SKM-1 treated with dmso at 0.1 percent for 144 hours (cell line): ENCODE measurements around the gene PCAT6.
"Not testable (repeated sequence)": the region's sequence is repeated elsewhere in the genome, so short reads cannot be mapped to it uniquely, and the experiment has no call there.

Experiments
- DNase-seq: peaks from one replicate; lab custom pipeline; 2025; ENCODE audit not compliant: unreplicated experiment; lab: John Stamatoyannopoulos, UW

PCAT6 gene

DNA sequence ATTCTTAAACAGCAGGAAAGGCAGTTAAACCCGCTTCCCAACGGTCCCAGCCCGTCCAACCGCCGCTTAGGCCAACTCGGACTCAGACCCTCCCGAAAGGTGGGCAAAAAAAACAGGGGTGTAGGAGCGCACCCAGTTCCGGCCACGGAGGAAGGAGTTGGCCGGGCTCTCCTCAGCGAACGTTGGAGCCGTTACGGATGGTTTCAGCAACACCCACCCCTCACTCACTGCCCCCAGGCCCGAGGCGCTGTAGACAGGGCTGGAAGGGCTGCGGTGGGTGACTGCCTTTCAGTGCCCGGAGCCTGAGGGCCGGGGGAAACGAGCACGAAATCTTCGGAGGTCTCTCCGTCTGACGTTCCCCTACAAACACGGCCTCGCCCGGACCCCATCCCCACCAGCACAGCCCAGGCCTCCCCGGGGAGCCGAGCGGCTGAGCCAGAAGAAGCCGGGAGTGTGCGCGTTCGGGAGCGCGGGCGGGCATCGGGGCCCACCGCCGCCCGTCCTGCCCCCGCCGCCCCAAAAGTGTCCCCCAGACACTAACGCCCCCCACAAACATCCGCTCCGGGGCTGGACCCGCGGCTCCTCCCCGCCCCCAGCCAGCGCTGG is 3.8 kb upstream of the PCAT6 start:
- no peak for DNase-seq

DNA sequence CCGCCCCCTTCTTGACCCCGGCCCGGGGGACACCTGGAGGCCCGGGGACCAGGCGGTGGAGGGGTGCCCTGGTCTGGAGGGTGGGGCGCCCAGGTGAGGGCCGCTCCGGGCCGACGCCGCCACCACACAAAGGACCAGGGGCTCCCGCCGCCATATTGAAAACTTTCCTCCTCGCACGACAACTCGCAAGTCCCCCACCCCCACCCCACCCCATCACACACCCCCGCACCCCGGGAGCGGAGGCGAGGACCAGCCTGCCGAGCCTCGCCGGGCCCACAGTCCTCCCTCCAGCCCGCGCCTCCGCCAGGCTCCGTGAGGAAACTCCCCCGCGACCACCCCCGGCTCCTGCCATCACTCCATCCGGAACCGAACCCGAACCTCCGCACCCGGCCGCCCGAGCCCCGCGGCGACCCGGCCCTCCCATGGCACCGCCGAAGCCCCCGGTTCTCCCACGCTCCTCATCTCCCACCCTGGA is 3.3 kb upstream of the PCAT6 start:
- DNase-seq: peak; percentile 20

DNA sequence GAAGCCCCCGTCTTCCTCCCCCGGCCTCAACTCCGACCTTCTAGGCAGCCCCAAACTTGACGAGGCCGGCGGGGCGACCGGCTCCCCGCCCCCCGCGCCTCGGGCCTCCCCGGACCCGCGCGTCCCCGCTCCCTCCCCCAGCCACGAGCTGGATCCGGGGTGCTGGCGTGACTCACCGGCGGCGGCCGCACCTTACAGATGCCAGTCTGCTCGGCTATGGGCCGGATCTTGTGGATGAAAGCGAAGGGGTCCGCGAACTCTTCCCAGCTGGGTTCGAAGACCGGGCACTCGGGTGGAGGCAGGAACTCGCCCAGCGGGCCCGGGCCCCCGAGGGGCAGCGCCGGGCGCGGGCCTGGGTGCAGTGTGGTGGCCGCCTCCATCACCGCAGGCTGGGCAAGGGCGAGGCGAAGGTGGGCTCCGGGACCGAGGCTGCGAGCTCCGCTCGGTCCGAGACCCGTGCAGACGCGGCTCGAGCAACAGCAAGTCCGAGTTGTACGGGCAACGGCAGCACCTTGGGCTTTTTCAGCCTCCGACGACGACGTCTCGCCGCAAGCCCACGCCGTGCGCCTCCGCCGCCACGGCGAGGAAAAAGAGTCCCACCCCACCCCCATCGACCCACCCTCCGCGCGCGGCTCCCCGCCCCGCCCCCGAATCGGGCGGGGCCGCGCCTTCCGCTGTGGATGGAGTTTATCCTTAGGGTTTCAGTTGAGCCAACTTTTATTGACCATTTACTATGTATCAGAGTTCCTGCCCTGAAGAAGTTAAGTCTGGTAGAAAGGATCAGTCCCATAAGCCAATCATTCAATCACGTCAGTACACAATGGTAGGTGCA is 2.6 kb upstream of the PCAT6 start, which contains the start of gene KDM5B:
Gene KDM5B (minus strand): TSS at position 496 of the 832 bp plus-strand sequence. CDS start 116 bp downstream, at position 380.
- peak; percentile 57 for DNase-seq

DNA sequence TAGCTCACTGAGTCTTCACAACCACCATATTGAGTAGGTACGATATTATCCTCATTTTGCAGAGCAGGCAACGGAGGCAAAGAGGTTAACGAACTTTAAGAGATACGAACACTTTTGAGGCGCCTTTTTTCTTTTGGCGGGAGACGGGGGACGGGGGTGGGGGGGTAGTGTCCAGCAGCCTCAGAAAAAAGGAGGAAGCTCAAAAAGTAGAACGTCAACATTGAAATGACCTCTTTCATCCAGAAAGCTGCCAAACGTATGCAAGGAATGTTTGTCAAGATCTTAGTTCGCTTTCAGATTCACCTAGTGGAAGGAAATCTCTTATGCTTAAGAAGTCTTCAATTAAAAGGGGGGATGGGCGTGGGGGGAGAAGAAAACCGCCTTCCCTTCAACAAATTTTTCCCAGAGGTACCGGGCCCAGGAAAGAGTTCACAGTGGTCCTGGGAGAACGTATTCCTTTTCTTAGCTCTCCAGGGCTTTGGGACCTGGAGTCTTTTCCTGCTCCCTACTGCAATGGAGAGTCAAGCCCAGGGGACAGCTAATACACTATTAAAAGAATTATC is 1.1 kb upstream of the PCAT6 start:
- no peak for DNase-seq

DNA sequence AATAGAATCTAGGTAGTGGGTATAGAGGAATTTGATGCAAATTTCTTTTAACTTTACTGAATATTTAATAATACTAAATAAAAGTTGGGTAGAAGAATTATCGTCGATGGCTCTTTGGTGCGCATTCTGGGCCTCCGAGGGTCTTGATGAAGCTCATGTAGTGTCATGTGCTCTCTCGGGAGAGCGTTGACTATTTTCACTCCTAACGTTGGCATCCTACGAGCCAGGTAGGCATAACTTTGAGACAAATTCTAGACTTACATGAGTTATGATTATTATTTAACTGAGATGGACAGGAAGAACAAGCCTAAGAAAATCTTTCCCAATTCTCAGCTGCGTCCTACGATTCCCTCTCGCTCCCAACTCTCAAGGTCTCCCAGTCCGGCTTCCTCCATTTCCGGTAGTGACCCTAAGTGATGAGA is 550 bp upstream of the PCAT6 start:
- DNase-seq: no peak

DNA sequence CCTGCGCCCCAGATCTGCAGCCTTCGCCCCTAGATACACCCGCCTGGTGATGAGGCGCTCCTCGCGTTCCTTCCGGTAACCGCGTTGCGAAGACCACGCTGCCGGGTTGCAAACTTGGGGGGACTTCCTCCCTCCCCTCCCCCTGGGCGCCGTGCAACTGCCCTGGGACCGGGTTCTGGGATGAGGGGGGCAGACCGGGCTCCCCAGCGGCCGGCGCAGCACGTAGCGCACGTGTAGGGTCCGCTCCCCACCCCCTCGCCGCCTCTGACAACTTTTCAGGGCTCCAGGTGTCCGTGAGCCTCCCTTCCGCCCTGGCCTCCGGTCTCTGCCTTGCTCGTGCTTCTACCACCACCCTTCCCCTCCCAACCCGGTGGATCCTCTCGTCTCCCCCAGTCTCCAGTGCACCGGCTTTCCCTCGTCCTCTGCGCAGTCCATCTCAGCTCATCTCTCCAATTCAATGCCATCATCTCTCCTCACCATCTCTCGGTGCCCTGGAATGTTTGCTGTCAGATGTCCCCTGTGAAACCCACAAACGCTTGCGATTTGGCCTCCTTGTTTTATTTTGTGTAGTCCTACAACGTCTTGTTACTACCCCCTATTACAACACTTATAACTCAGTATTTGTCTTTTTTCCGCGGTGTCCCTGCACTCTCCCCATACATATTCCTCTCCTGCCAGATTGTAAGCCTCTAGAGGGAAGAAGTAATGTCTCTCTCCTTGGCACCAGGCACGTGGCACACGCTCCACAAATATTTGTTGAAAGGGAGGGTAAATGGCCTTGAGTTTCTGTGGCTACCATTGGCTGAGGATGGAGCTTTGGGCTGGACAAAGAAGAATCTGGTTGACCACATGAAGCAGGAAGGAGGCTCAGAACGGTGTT is 782 bp downstream of the PCAT6 start:
- DNase-seq: no peak

DNA sequence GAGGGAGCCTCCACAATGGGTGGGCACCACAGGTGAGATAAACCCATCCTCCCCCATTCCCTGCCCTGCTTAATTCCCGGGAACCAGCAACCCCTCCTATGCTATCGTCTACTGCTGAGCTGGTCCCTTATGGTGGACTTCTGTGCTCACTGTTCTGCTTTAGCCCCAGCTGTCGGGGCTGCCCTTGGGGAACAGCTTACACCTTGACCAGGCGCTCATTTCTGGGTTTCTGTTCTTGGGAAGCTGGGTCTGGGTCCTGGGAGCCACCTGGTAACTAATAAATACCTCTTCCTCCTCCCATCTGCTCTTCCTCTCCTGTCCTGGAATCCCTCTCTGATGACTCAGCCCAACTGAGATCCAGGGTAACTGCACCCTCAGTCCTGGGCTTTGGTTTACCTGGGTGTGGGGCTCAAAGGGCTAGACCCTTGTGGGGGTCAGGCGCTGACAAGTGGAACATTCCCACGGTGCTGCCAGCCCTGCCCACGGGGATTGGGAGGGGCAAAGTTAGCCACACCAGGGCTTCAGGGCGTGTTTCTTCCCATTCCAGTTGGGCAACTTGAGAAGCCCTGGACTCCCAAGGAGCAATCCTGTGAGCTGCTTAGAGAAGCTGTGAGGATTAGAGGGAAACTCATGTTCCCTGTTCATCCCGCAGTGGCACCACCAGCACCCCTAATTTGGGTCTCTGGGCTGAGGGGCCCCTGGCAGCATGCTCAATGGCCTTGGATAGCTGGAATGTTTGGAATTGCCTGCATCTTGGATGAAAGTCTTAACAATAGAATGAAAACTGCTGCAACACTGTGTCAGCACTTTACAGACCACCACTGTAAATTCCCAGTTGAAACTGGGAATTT is 1.6 kb downstream of the PCAT6 start:
- DNase-seq: no peak

DNA sequence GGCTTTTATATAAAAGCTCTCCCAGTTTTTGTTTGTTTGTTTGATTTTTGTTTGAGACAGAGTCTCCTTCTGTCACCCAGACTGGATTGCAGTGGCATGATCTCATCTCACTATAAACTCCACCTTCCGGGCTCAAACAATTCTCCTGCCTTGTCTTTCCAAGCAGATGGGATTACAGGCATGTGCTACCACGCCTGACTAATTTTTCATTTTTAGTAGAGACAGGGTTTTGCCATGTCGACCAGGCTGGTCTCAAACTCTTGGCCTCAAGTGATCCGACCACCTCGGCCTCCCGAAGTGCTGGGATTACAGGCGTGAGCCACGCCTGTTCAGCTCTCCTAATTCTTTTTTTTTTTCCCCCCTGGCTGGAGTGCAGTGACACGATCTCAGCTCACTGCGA is 4.4 kb downstream of the PCAT6 start:
- no peak for DNase-seq

DNA sequence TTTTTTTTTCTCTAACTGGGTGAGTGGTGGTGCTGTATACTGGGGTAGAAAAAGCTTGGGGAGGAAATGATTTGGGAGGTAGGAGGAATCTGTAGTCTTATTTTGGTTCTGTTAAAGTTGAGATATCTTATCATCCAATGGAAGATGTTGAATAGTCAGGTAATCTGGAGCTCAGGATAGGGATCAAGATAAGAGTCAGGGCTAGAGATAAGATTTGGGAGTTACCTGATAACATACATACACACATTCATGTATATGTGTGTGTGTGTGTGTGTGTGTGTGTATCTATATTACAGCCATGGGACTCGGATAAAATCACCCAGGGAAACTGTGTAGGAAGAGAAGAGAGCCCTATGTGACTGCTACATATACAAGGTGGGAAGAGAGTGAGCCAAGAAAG is 8.1 kb downstream of the PCAT6 start:
- no peak for DNase-seq

DNA sequence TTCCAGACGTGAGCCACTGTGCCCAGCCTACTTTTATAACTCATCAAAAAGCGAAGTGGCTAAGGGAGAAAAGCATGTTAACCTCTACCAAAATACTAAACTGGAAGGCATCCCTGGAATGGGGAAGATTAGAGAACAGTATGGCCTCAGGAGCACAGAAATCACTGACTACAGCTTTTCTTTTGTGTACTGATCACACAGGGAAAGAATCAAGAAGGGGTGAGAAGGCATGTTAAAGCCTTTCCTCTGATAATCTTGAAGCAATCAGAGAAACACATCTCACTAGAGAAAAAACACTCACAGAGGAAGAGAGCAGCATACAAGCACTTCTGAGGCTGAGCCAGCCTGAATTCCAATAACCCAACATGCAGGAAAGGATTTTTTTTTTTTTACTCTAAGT is 10.7 kb downstream of the PCAT6 start:
- DNase-seq: no peak

DNA sequence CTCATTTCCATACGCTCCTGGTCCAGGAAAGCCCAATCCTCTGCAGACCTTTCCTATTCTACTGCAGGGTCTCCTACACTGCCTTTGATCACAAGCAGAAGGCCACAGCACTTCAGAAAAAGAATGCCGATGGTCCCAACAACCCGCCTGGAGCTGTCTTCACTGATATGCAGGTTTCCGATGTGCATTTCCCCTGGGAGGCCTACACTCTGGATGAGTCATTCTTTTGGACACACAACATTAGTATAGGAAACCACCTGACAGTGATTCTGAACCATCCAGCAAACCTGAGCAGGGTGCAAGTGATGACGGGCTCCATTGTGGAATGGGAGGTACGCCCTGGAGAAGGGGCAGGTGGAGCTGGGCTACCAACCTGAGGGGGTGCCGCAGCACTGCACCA is 15.0 kb downstream of the PCAT6 start:
- DNase-seq: no peak

DNA sequence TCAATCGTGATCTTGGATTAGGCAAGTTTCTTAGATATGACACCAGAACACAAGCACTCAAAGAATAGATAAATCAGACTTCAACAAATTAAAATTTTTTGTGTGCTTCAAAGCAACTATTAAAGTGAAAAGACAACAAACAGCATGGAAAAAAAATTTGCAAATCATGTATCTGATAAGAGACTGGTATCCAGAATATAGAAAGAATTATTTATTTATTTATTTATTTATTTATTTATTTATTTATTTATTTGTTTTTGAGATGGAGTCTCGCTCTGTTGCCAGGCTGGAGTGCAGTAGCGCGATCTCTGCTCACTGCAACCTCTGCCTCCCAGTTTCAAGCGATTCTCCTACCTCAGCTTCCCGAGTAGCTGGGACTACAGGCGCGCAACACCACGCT is 18.5 kb downstream of the PCAT6 start:
- not testable (repeated sequence) for DNase-seq

DNA sequence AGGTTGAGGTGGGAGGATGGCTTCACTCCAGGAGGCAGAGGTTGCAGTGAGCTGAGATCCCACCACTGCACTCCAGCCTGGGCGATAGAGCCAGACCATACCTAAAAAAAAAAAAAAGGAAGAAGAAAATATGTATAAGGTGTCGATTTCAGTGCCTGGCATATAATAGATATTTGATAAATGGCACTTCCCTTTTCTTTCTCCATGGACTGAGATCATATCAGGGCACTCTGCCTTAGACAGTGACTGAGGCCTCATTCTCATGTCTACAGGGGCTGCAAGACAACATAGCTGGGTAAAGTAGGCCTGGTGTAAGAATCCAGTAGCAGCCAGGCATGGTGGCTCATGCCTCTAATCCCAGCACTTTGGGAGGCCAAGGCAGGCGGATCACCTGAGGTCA is 21.2 kb downstream of the PCAT6 start:
- DNase-seq: no peak

DNA sequence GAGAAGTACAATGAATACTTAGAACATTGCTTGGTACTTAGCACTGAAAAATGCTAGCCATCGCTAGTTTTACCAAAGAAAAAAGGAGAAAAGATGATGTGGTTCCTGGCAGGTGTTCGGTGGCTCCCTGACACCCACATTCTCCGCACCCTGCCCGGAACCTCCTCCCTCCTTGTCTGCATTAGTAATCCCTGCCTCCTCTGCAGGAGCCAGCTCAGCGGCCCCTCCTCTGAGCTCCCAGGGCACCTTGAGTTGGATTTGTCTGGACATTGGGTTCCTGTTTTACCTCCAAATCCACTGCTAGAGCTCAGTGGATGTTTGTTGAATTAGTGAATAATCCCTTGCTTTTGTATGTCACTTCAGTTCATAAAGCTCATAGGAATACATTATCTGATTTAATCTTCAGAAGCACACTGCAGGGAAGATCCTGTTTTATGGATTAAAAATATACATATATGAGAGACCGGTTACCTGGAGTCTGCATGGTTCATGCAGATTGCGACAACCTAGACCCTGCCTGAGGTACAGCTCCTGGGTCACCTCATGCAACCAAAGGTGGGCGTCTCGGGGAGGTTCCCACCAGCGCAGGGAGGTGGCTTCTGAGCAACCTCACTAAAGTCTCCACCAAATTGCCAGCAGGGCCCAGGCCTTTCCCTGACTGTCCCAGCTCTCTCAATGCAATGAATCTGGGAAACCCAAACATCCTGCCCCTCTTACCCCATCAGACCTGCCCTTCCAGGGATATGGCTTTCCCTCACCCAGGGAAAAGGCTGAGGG is 24.2 kb downstream of the PCAT6 start:
- DNase-seq: no peak

DNA sequence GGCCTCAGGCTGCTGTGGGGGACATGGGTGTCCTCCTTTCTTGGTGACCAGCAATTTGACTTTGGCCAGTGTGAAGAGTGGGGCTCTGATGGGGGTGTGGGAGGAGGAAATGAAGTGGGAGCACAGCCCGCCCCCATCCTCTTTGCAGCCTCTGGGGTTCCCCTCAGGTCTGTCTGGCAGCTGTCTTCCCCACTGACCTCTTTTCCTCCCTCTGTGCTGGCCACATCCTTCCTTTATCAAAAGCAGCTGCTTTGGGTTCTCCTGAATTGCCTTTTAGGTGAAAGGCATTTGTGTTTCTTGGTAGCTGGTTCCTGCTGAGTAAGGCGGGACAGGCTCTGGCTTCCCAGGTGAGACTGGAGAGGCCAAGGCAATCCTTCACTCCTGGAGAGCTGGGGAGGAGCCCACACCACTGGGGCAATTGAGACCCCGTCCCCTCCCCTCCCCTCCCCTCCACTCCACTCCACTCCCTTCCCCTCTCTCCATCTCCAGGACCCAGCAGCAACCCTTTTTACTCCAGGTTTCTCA is 24.9 kb downstream of the PCAT6 start:
- peak; percentile 39 for DNase-seq

DNA sequence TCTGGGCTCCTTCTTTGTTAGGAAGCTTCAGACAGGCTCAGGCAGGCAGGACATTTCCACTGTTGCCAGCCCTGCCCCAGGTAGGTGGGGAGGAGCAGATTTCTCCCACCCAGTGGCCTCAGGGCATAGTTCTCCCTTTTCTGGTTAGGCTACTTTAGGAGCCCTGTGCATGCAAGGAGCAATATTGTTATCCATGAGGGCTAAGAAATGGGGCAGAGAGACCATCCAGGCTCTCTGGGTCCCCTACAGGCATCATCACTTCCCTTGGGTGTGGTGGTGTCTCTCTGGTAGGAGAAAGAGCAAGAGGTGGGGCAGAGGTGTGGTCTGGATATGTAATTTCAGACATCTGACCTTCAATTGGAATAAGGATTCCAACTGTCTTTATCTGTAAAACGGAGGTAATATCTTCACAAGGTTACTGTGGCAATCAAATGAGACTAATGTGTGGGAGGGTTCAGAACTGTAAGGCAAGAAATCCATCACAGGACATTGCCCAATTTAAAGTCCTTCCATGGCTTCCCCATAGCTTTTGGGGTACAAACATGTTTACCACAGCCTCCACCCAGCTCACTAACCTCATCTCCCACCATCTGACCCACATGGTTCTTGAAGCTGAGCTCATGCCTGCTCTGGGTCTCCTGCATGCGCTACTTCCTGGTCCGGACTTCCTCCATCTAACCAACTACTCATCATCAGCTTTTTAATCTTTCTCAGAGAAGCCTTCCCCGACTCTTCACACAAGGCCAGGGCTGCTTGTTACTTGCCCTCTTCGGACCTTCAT is 26.1 kb downstream of the PCAT6 start:
- peak; percentile 62 for DNase-seq

DNA sequence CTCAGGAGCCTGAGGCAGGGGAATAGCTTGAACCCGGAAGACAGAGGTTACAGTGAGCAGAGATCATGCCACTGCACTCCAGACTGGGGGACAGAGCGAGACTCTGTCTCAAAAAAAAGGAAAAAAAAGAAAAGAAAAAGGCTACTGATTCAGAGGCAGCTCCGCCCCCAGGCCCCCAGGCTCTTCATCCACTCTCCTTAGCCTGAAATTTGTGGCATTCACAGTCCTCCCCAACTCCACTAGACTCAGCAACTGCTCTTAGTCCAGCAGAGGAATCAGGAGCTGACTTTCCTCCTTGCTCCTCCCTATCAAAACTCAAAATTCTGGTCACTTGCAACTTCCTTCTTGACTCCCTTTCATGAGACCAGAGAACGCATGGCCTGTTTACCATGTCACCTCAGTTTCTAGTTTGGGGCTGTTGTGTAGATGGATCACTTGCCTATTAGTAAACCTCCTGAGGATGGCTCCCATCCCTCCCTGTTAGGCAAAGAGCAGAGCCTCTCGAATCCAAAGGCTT is 27.1 kb downstream of the PCAT6 start:
- DNase-seq: no peak

DNA sequence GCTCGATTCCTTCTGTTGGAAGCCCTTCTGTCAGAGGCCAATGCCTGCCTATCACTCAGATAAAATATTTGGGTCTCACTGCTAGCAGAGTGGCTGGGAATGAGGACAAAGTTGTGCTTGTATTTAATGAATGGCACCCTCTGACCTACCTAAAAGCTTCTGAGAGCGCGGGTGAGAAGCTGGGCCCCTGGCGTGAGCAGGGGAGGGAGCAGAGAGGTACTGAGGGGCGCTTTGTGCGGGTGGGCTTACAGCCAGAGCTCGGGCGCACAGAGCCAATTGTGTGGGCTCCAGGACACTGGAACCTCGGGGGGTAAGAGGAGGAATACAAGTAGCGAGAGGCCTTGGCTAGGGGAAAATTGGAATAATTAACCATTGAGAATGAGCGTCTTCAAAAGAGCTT is 32.3 kb downstream of the PCAT6 start:
- DNase-seq: no peak
